ENCODE data around the gene PCSK6.

The PCSK6 gene

GRCh38 chr15:101391431-101391830 is 98.1 kb downstream of the PCSK6 start:
- Histone ChIP-seq H3K9me3 (ENCODE audit: control insufficient read depth in 2 of 2, low read length in 2 of 2) (no peaks in the 10 kb centered on the region), H3K36me3 (ENCODE audit: control insufficient read depth in 2 of 2, insufficient read depth in 2 of 2, low read length in 2 of 2) (peaks cover 6 to 18% of the 10 kb centered on the region in 2 donors), H3K4me1 (ENCODE audit: control insufficient read depth in 2 of 2, insufficient read depth in 2 of 2, low read length in 2 of 2) (no peaks in the 10 kb centered on the region), H3K4me3 (ENCODE audit: low read length in 2 of 2) (no peak overlapping the region), H3K9ac (ENCODE audit: low read depth in 1 of 2, low read length in 2 of 2) (no peak overlapping the region), H3K27ac (ENCODE audit: low read depth in 2 of 2, low read length in 2 of 2) (no peak overlapping the region), H3K27me3 (ENCODE audit: control insufficient read depth in 2 of 2, insufficient read depth in 2 of 2, low read length in 2 of 2) (no peaks in the 10 kb centered on the region)

- no peaks in the 10 kb centered on the region for H3K4me1 ChIP-seq (ENCODE audit: control insufficient read depth in 2 of 2, insufficient read depth in 2 of 2, low read length in 2 of 2)
- no peak overlapping the region for H3K9ac ChIP-seq (ENCODE audit: low read depth in 1 of 2, low read length in 2 of 2)
- H3K36me3 ChIP-seq (ENCODE audit: control insufficient read depth in 2 of 2, insufficient read depth in 2 of 2, low read length in 2 of 2) = peaks cover 10 to 20% of the 10 kb centered on the region in 2 donors
- H3K27me3 ChIP-seq (ENCODE audit: control insufficient read depth in 2 of 2, insufficient read depth in 2 of 2, low read length in 2 of 2) = no peaks in the 10 kb centered on the region
- no peak overlapping the region for H3K4me3 ChIP-seq (ENCODE audit: low read length in 2 of 2)
- no peaks in the 10 kb centered on the region for H3K9me3 ChIP-seq (ENCODE audit: control insufficient read depth in 2 of 2, low read length in 2 of 2)
- H3K27ac ChIP-seq (ENCODE audit: low read depth in 2 of 2, low read length in 2 of 2) = no peak overlapping the region
Measured at GRCh38 chr15:101390462-101390861, 99.0 kb downstream of the PCSK6 start.

- H3K27ac ChIP-seq (ENCODE audit: low read depth in 2 of 2, low read length in 2 of 2) = no peak overlapping the region
- H3K4me1 ChIP-seq (ENCODE audit: control insufficient read depth in 2 of 2, insufficient read depth in 2 of 2, low read length in 2 of 2) = no peaks in the 10 kb centered on the region
- no peaks in the 10 kb centered on the region for H3K27me3 ChIP-seq (ENCODE audit: control insufficient read depth in 2 of 2, insufficient read depth in 2 of 2, low read length in 2 of 2)
- H3K9ac ChIP-seq (ENCODE audit: low read depth in 1 of 2, low read length in 2 of 2) = no peak overlapping the region
- no peak overlapping the region for H3K4me3 ChIP-seq (ENCODE audit: low read length in 2 of 2)
- no peaks in the 10 kb centered on the region for H3K9me3 ChIP-seq (ENCODE audit: control insufficient read depth in 2 of 2, low read length in 2 of 2)
- H3K36me3 ChIP-seq (ENCODE audit: control insufficient read depth in 2 of 2, insufficient read depth in 2 of 2, low read length in 2 of 2) = peaks cover 10 to 17% of the 10 kb centered on the region in 2 donors
Measured at GRCh38 chr15:101390060-101390459, 99.4 kb downstream of the PCSK6 start.

GRCh38 chr15:101389362-101389761 is 100.1 kb downstream of the PCSK6 start:
- H3K36me3 ChIP-seq (ENCODE audit: control insufficient read depth in 2 of 2, insufficient read depth in 2 of 2, low read length in 2 of 2) = peaks cover 7 to 17% of the 10 kb centered on the region in 2 donors
- H3K9ac ChIP-seq (ENCODE audit: low read depth in 1 of 2, low read length in 2 of 2) = no peak overlapping the region
- no peak overlapping the region for H3K27ac ChIP-seq (ENCODE audit: low read depth in 2 of 2, low read length in 2 of 2)
- H3K27me3 ChIP-seq (ENCODE audit: control insufficient read depth in 2 of 2, insufficient read depth in 2 of 2, low read length in 2 of 2) = no peaks in the 10 kb centered on the region
- no peaks in the 10 kb centered on the region for H3K4me1 ChIP-seq (ENCODE audit: control insufficient read depth in 2 of 2, insufficient read depth in 2 of 2, low read length in 2 of 2)
- no peak overlapping the region for H3K4me3 ChIP-seq (ENCODE audit: low read length in 2 of 2)
- no peaks in the 10 kb centered on the region for H3K9me3 ChIP-seq (ENCODE audit: control insufficient read depth in 2 of 2, low read length in 2 of 2)

- Histone ChIP-seq H3K27ac (ENCODE audit: low read depth in 2 of 2, low read length in 2 of 2) (no peak overlapping the region), H3K4me1 (ENCODE audit: control insufficient read depth in 2 of 2, insufficient read depth in 2 of 2, low read length in 2 of 2) (no peaks in the 10 kb centered on the region), H3K27me3 (ENCODE audit: control insufficient read depth in 2 of 2, insufficient read depth in 2 of 2, low read length in 2 of 2) (no peaks in the 10 kb centered on the region), H3K9me3 (ENCODE audit: control insufficient read depth in 2 of 2, low read length in 2 of 2) (no peaks in the 10 kb centered on the region), H3K36me3 (ENCODE audit: control insufficient read depth in 2 of 2, insufficient read depth in 2 of 2, low read length in 2 of 2) (peaks cover 7 to 17% of the 10 kb centered on the region in 2 donors), H3K9ac (ENCODE audit: low read depth in 1 of 2, low read length in 2 of 2) (no peak overlapping the region), H3K4me3 (ENCODE audit: low read length in 2 of 2) (no peak overlapping the region)
Measured at GRCh38 chr15:101388046-101388445, 101.5 kb downstream of the PCSK6 start.

GRCh38 chr15:101387574-101387973 is 101.9 kb downstream of the PCSK6 start:
- Histone ChIP-seq H3K4me3 (ENCODE audit: low read length in 2 of 2) (no peak overlapping the region), H3K27ac (ENCODE audit: low read depth in 2 of 2, low read length in 2 of 2) (no peak overlapping the region), H3K9me3 (ENCODE audit: control insufficient read depth in 2 of 2, low read length in 2 of 2) (no peaks in the 10 kb centered on the region), H3K27me3 (ENCODE audit: control insufficient read depth in 2 of 2, insufficient read depth in 2 of 2, low read length in 2 of 2) (no peaks in the 10 kb centered on the region), H3K36me3 (ENCODE audit: control insufficient read depth in 2 of 2, insufficient read depth in 2 of 2, low read length in 2 of 2) (peaks cover 7 to 17% of the 10 kb centered on the region in 2 donors), H3K9ac (ENCODE audit: low read depth in 1 of 2, low read length in 2 of 2) (no peak overlapping the region), H3K4me1 (ENCODE audit: control insufficient read depth in 2 of 2, insufficient read depth in 2 of 2, low read length in 2 of 2) (no peaks in the 10 kb centered on the region)

GRCh38 chr15:101386967-101387366 is 102.5 kb downstream of the PCSK6 start:
- H3K36me3 ChIP-seq (ENCODE audit: control insufficient read depth in 2 of 2, insufficient read depth in 2 of 2, low read length in 2 of 2) = peaks cover 7 to 17% of the 10 kb centered on the region in 2 donors
- no peak overlapping the region for H3K4me3 ChIP-seq (ENCODE audit: low read length in 2 of 2)

GRCh38 chr15:101386006-101386405 is 103.5 kb downstream of the PCSK6 start:
- no peak overlapping the region for H3K27ac ChIP-seq (ENCODE audit: low read depth in 2 of 2, low read length in 2 of 2)
- H3K36me3 ChIP-seq (ENCODE audit: control insufficient read depth in 2 of 2, insufficient read depth in 2 of 2, low read length in 2 of 2) = peaks cover 3 to 17% of the 10 kb centered on the region in 2 donors

More at GRCh38 chr15:101386967-101387366, 102.5 kb downstream of the PCSK6 start:
- H3K9me3 ChIP-seq (ENCODE audit: control insufficient read depth in 2 of 2, low read length in 2 of 2) = no peaks in the 10 kb centered on the region
- H3K9ac ChIP-seq (ENCODE audit: low read depth in 1 of 2, low read length in 2 of 2) = no peak overlapping the region
- H3K4me1 ChIP-seq (ENCODE audit: control insufficient read depth in 2 of 2, insufficient read depth in 2 of 2, low read length in 2 of 2) = no peaks in the 10 kb centered on the region
- H3K27me3 ChIP-seq (ENCODE audit: control insufficient read depth in 2 of 2, insufficient read depth in 2 of 2, low read length in 2 of 2) = no peaks in the 10 kb centered on the region
- H3K27ac ChIP-seq (ENCODE audit: low read depth in 2 of 2, low read length in 2 of 2) = no peak overlapping the region

GRCh38 chr15:101384276-101384675 is 105.2 kb downstream of the PCSK6 start:
- H3K4me3 ChIP-seq (ENCODE audit: low read length in 2 of 2) = no peak overlapping the region
- no peaks in the 10 kb centered on the region for H3K27me3 ChIP-seq (ENCODE audit: control insufficient read depth in 2 of 2, insufficient read depth in 2 of 2, low read length in 2 of 2)
- no peak overlapping the region for H3K27ac ChIP-seq (ENCODE audit: low read depth in 2 of 2, low read length in 2 of 2)
- no peaks in the 10 kb centered on the region for H3K4me1 ChIP-seq (ENCODE audit: control insufficient read depth in 2 of 2, insufficient read depth in 2 of 2, low read length in 2 of 2)
- no peak overlapping the region for H3K9ac ChIP-seq (ENCODE audit: low read depth in 1 of 2, low read length in 2 of 2)
- H3K36me3 ChIP-seq (ENCODE audit: control insufficient read depth in 2 of 2, insufficient read depth in 2 of 2, low read length in 2 of 2) = peaks cover 3 to 11% of the 10 kb centered on the region in 2 donors
- no peaks in the 10 kb centered on the region for H3K9me3 ChIP-seq (ENCODE audit: control insufficient read depth in 2 of 2, low read length in 2 of 2)

More at GRCh38 chr15:101386006-101386405, 103.5 kb downstream of the PCSK6 start:
- Histone ChIP-seq H3K9me3 (ENCODE audit: control insufficient read depth in 2 of 2, low read length in 2 of 2) (no peaks in the 10 kb centered on the region), H3K9ac (ENCODE audit: low read depth in 1 of 2, low read length in 2 of 2) (no peak overlapping the region), H3K27me3 (ENCODE audit: control insufficient read depth in 2 of 2, insufficient read depth in 2 of 2, low read length in 2 of 2) (no peaks in the 10 kb centered on the region), H3K4me3 (ENCODE audit: low read length in 2 of 2) (no peak overlapping the region), H3K4me1 (ENCODE audit: control insufficient read depth in 2 of 2, insufficient read depth in 2 of 2, low read length in 2 of 2) (no peaks in the 10 kb centered on the region)

GRCh38 chr15:101382544-101382943 is 107.0 kb downstream of the PCSK6 start:
- H3K4me3 ChIP-seq (ENCODE audit: low read length in 2 of 2) = no peak overlapping the region
- H3K27ac ChIP-seq (ENCODE audit: low read depth in 2 of 2, low read length in 2 of 2) = no peak overlapping the region
- H3K27me3 ChIP-seq (ENCODE audit: control insufficient read depth in 2 of 2, insufficient read depth in 2 of 2, low read length in 2 of 2) = no peaks in the 10 kb centered on the region
- peaks cover 3 to 9% of the 10 kb centered on the region in 2 donors for H3K36me3 ChIP-seq (ENCODE audit: control insufficient read depth in 2 of 2, insufficient read depth in 2 of 2, low read length in 2 of 2)
- H3K9ac ChIP-seq (ENCODE audit: low read depth in 1 of 2, low read length in 2 of 2) = no peak overlapping the region
- no peaks in the 10 kb centered on the region for H3K4me1 ChIP-seq (ENCODE audit: control insufficient read depth in 2 of 2, insufficient read depth in 2 of 2, low read length in 2 of 2)
- no peaks in the 10 kb centered on the region for H3K9me3 ChIP-seq (ENCODE audit: control insufficient read depth in 2 of 2, low read length in 2 of 2)
